ENCODE measurements around the gene GALNT16. TPM values are rescaled to one million over a fixed set of nuclear protein-coding genes. Genes with fewer than 3 reads are reported as not detected.

GALNT16 gene
- total RNA-seq, 1 experiment from 2014 or later: not detected

- no peak for DNase-seq (ENCODE audit: low spot score)
Measured at GRCh38 chr14:69404478-69404877, 144.5 kb downstream of the GALNT16 start.

- no peak for DNase-seq (ENCODE audit: low spot score)
Measured at GRCh38 chr14:69404883-69405282, 144.9 kb downstream of the GALNT16 start.

- no peak for DNase-seq (ENCODE audit: low spot score)
Measured at GRCh38 chr14:69405762-69406161, 145.8 kb downstream of the GALNT16 start.

Other genes starting within 250 kb of the GALNT16 start
- gene DCAF5, start 107.0 kb upstream of the GALNT16 start, total RNA-seq (2014; rRNA removed; shearing (Covaris generic)): 5.3 and 7.8 TPM in 2 replicates
- 3.9 and 4.7 TPM in 2 replicates for gene EXD2, start 68.7 kb upstream of the GALNT16 start, total RNA-seq (2014; rRNA removed; shearing (Covaris generic))
- gene ERH, start 138.1 kb downstream of the GALNT16 start, total RNA-seq (2014; rRNA removed; shearing (Covaris generic)): 50.2 and 52.3 TPM in 2 replicates
- gene SLC39A9, start 138.5 kb downstream of the GALNT16 start, total RNA-seq (2014; rRNA removed; shearing (Covaris generic)): 48.0 and 51.4 TPM in 2 replicates
- not detected in 2 replicates for gene PLEKHD1, start 224.6 kb downstream of the GALNT16 start, total RNA-seq (2014; rRNA removed; shearing (Covaris generic))